Stimulated activated memory B cell treated with anti-CD40 and anti-IgM and Interleukin-4, amounts not matched to agents 10 μg/mL and 1 μg/mL and 100 μg/mL, for 72 hours (primary cell): ENCODE measurements around the gene DYNLT4.

ENCODE experiments used
- ATAC-seq: fragments of 150-1000 bp; cut with Tn5 transposase; 2 replicates; pipeline ENCODE4 v1.10.0; 2021
- H3K27ac Mint-ChIP-seq: one replicate; pipeline ENCODE4 v1.8.0; 2022; ENCODE audit warnings: mild to moderate bottlenecking, mixed read lengths
- H3K27me3 Mint-ChIP-seq: one replicate; pipeline ENCODE4 v1.8.0; 2022; ENCODE audit warnings: mixed read lengths
- H3K36me3 Mint-ChIP-seq: one replicate; pipeline ENCODE4 v1.8.0; 2022; ENCODE audit warnings: mixed read lengths
- H3K4me1 Mint-ChIP-seq: one replicate; pipeline ENCODE4 v1.8.0; 2022; ENCODE audit warnings: mixed read lengths
- H3K4me3 Mint-ChIP-seq: one replicate; pipeline ENCODE4 v1.8.0; 2022; ENCODE audit warnings: mild to moderate bottlenecking, moderate library complexity, mixed read lengths
- H3K9me3 Mint-ChIP-seq: one replicate; pipeline ENCODE4 v1.8.0; 2022; ENCODE audit warnings: mixed read lengths

The DYNLT4 gene

DNA sequence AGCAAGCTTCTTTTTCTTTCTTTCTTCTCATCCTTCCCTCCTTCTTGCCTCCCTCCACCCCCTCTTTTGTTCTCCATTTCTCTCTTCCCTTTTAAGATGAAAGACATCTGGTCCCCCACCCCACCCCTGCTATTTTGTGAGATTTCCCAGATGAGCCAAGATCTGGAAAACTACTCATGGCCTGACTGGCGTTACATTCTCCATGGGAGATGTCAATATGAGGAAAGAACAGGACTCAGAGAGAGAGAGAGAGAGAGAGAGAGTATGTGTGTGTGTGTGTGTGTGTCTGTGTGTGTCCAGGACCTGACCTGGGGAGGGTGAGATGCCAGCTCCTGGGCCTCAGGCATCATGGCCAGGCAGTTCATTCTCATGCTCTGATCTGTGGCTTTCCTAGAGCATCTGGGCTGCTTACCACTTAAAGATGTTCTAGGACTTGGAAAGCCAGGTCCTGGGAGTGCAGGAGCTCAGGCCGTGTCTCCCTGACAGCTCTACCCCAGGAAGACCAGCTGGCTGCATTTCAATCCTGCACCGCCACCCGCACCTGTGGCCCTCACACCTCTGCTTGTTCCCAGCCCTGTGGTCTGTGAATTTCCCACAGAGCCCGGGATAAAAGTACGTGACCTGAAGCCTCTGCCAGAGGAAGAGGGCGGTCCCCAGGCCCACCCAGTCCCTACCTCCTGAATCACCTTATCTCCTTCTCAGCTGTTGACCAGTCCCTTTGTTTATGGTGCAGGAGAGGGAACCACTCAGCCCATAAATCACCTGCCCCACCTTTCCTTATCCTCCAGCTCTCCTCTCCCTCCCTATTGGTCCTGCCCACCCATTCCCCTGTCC is 16.0 kb downstream of the DYNLT4 start:
- no peaks in the 10 kb centered on the region for H3K27me3 Mint-ChIP-seq
- peaks cover 13% of the 10 kb centered on the region for H3K4me1 Mint-ChIP-seq
- no peak for ATAC-seq
- no peak overlapping the region for H3K4me3 Mint-ChIP-seq
- no peaks in the 10 kb centered on the region for H3K9me3 Mint-ChIP-seq
- H3K36me3 Mint-ChIP-seq, result no peaks in the 10 kb centered on the region
- peak overlapping the region; percentile 50 for H3K27ac Mint-ChIP-seq

DNA sequence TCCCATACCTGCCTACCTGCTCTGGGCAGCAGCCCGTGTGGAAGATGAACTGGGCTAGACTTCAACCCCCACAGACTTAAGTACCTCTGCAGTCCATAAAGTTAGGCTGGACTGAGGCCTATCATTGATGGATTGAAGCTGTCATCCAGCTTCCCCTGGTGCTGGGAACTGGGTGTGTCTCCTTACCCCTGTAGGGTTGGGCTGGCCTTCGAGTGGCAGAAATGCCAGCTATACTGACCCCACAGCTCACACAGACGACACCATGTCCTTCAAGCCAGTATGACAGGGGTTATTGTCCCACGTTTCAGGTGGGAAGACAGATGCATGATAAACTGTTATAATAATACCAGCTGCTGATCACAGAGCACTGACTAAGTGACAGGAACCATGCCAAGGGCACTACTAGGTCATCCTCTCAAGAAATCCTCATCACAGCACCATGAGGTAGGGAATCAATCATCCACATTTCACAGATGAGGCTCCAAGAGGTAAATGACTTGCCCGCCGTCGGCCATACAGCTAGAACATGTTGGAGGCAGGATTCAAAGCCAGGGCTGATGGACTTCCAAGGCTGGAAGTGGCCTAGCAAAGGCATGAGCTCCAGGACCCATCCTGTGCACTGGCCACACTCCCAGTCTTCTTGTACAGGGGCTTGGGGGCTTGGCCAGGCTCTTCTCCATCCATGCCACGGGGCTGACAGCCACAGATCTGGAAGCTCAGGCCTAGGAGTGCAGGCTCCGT is 18.9 kb downstream of the DYNLT4 start, which contains the start of gene BEST4:
BEST4 (minus strand) TSS at position 51 of the 741 bp plus-strand sequence. CDS start 465 bp downstream, outside the sequence.
- Mint-ChIP-seq H3K27ac (peak within 1 kb of the TSS; percentile 79), H3K4me3 (no peak within 1 kb of the TSS)

DNA sequence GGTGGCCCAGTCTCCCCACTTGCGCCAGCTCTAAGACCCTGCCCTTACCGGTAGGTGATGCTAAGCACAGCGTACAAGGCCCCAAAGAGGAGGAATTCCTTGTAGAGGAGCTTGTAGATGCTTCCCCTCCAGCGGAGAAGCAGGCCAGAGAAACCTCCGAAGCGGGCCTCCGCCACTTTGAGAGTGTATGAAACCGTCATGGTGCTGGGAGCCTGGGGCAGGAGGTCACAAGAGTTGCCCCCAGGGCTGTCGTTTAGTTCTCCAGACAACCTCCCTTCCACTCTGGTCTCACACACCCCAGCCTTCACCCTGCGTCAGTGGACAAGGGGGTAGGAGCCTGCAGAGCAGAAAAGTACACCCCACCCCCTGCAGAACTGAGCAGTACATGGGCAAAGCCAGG is 19.6 kb downstream of the DYNLT4 start:
- H3K27ac Mint-ChIP-seq, result peak overlapping the region; percentile 79
- no peak for ATAC-seq
- H3K27me3 Mint-ChIP-seq, result no peaks in the 10 kb centered on the region
- H3K4me3 Mint-ChIP-seq, result no peak overlapping the region
- H3K4me1 Mint-ChIP-seq, result peaks cover 35% of the 10 kb centered on the region
- no peaks in the 10 kb centered on the region for H3K36me3 Mint-ChIP-seq
- H3K9me3 Mint-ChIP-seq, result no peaks in the 10 kb centered on the region

More for the DNA sequence above, 18.9 kb downstream of the DYNLT4 start, which contains the start of gene BEST4:
- no peaks in the 10 kb centered on the region for H3K36me3 Mint-ChIP-seq
- H3K4me1 Mint-ChIP-seq, result peaks cover 32% of the 10 kb centered on the region
- H3K9me3 Mint-ChIP-seq, result no peaks in the 10 kb centered on the region
- H3K27me3 Mint-ChIP-seq, result no peaks in the 10 kb centered on the region
- ATAC-seq, result no peak

DNA sequence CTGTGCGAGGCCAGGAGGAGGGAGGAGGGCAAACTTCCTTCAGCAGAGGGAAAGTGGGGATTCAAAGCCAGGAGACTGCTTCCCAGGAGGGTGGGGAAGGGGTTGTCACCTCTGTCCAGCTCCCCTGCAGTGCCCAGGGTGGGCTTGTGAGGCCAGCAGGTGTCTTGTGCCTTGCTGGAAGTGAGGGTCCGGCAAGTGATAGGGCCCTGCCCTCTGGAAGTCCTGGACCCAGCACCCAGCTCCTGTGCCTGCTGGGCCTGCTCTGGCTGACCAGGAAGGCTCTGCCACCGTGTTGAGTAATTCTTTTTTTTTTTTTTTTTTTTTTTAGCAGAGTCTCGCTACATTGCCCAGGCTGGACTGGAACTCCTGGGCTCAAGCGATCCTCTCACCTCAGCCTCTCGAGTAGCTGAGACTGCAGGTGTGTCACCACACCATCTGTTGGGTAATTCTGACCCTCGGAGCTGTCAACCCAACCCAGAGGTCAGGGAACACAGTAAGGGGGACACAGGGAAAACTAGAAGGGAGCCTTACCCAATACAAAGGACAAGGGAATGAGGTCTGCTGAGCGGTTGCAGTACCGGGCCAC is 20.2 kb downstream of the DYNLT4 start:
- Mint-ChIP-seq H3K36me3 (no peaks in the 10 kb centered on the region), H3K27ac (peak overlapping the region; percentile 79), H3K4me3 (no peak overlapping the region), H3K9me3 (no peaks in the 10 kb centered on the region), H3K27me3 (no peaks in the 10 kb centered on the region), H3K4me1 (peaks cover 35% of the 10 kb centered on the region)
- no peak for ATAC-seq

DNA sequence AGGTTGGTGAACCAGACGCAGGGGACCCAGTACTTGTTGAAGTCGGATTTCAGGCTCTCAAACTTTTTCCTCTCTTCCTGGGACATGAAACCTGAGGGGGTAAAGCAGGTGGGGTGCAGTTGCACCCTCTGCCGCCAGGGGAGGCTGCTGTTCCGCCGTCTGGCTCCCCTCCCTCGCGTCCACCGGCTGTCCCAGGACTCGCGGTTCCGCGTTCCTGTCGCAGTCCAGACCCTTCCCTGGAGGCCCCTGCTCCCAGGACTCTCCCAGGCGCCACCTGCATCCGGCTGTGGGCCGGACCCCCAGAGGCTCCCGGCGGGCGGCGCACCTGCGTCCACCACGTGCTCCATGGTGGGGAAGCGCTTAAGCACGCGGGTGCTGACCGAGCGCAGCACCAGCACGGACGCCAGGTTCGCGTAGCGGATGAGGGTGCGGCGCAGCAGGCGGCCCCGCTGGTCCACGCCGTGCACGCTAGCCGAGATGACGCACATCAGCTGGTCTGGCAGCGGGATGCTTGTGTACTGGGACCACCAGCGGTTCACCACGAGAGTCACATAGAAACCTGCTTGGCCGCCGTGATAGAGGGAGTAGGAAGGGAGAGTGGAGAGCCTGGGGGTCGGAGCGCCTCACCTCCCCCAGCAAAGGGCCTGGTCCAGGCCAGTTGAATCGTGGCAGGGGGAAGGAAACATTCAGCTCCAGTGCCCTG is 20.9 kb downstream of the DYNLT4 start:
- no peaks in the 10 kb centered on the region for H3K27me3 Mint-ChIP-seq
- H3K4me3 Mint-ChIP-seq, result peak overlapping the region; percentile 68
- H3K9me3 Mint-ChIP-seq, result no peaks in the 10 kb centered on the region
- H3K27ac Mint-ChIP-seq, result peak overlapping the region; percentile 79
- peak; percentile 84 for ATAC-seq
- peaks cover 6% of the 10 kb centered on the region for H3K36me3 Mint-ChIP-seq
- peaks cover 38% of the 10 kb centered on the region for H3K4me1 Mint-ChIP-seq

DNA sequence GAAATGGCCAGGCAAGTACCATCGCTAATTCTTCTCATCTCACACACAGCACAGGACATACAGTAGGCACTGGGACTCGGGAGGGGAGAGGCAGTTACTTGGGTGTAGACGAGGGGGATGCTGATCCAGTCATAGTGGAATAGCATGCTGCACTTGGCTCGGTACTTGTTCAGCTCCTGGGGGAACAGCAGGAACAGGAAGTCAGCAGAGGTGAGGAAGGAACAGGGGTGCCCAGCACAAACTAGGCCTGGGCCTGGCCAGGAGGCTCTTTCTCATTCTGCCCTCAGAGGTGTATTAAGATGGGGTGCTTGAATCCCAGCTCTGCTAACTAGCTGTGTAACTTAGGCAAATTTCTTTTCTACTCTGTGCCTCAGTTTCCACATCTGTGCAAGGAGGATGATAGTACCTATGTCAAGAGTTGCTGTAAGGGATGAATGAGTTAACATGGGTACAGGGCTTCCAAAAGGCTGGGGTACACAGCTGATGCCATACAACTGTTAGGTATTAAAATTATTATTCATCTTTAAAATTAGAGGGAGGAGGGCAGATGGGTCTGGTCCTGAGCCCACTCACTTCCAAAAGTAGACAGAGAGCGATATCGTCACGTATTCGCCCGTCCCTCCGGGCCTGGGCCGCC is 21.5 kb downstream of the DYNLT4 start:
- Mint-ChIP-seq H3K27me3 (no peaks in the 10 kb centered on the region), H3K9me3 (no peaks in the 10 kb centered on the region)

DNA sequence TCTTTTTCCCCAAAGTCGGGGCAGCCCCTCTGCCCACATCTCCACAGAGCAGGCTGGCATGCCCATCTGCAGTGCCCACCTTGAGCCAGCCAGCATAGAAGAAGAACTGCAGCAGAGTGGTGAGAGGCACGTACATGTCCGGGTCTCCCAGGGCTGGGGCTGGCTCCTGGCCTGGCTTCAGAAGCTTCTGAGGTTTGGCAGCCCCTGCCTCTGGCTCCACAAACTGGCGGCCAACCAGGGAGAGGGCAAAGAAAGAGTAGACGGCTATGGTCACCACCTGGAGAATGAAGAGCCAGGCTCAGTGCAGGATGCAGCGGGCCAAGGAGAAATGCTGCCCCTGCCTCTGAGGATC is 22.1 kb downstream of the DYNLT4 start:
- Mint-ChIP-seq H3K4me3 (peak overlapping the region; percentile 69), H3K4me1 (peaks cover 47% of the 10 kb centered on the region), H3K27me3 (no peaks in the 10 kb centered on the region), H3K36me3 (peaks cover 19% of the 10 kb centered on the region), H3K9me3 (no peaks in the 10 kb centered on the region), H3K27ac (peak overlapping the region; percentile 79)
- no peak for ATAC-seq

More for the DNA sequence above, 21.5 kb downstream of the DYNLT4 start:
- ATAC-seq, result no peak
- H3K36me3 Mint-ChIP-seq, result peaks cover 13% of the 10 kb centered on the region
- H3K27ac Mint-ChIP-seq, result peak overlapping the region; percentile 79
- H3K4me1 Mint-ChIP-seq, result peaks cover 43% of the 10 kb centered on the region
- H3K4me3 Mint-ChIP-seq, result peak overlapping the region; percentile 68

DNA sequence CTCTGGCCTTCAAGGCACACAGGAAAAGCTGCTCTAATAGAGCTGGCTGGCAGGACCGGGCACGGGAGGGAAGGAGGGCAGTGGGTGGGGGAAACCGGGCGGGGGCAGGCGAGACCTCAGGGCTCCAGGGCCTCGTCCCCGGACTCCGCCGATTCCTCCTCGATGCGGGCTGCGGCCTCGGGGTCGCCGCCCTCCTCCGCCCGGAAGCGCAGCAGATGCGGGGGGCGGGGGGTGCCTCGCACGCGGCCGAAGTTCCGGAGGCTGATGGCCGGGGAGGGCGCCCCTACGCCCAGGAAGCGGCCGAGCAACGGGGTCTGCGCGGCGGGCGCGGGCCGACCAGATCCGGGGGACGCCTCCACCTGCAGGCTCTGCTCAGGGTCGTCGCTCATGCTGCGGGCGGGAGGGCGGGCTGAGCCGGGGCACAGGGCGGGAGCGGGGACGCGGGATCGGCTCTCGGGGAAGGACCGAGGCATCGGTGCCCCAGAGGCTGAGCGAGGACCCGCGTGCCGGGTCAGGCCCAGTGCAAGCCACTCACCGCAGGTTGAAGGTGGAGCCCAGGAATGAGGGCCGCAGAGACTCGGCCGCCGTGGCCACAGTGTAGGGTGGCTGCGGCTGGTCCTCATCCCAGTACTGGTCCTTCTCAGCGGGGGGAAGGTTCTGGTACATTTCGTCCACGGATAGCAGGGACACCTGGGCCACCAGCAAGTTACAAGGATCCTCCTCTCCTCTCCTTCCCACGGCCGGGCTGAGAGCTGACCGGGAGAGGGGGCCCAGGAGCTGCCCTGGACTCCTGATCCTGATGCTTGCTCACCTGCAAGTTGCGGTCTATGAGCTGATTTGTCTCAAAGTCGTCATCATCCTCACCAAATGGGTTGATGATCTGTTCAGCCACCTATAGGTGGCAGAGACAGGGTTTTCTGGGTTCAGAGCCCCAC is 22.8 kb downstream of the DYNLT4 start:
- Mint-ChIP-seq H3K27me3 (no peaks in the 10 kb centered on the region), H3K4me1 (peaks cover 47% of the 10 kb centered on the region), H3K9me3 (no peaks in the 10 kb centered on the region), H3K4me3 (peak overlapping the region; percentile 69), H3K27ac (peak overlapping the region; percentile 79), H3K36me3 (peaks cover 25% of the 10 kb centered on the region)
- peak; percentile 35 for ATAC-seq

DNA sequence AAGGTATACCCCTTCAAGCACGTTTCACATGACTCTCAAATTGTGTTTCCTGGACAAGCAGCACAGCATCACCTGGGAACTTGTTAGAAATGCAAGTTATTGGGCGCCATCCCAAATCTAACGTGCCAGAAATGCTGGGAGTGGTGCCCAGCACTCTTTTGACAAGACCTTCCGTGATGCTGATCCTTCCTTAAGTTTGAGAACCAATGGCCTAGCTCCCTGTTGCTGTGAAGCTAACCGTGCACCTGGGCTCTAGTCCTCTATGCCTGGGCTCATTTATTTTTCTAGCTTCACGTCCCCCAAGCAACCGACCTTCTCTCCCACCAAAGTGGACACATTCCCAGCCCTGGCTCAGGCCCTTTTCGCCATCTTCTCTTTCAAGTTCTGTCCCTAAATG is 23.5 kb downstream of the DYNLT4 start:
- peak overlapping the region; percentile 67 for H3K27ac Mint-ChIP-seq
- no peaks in the 10 kb centered on the region for H3K9me3 Mint-ChIP-seq
- ATAC-seq, result no peak
- H3K4me1 Mint-ChIP-seq, result peaks cover 51% of the 10 kb centered on the region
- H3K4me3 Mint-ChIP-seq, result peak overlapping the region; percentile 66
- peaks cover 32% of the 10 kb centered on the region for H3K36me3 Mint-ChIP-seq
- no peaks in the 10 kb centered on the region for H3K27me3 Mint-ChIP-seq

DNA sequence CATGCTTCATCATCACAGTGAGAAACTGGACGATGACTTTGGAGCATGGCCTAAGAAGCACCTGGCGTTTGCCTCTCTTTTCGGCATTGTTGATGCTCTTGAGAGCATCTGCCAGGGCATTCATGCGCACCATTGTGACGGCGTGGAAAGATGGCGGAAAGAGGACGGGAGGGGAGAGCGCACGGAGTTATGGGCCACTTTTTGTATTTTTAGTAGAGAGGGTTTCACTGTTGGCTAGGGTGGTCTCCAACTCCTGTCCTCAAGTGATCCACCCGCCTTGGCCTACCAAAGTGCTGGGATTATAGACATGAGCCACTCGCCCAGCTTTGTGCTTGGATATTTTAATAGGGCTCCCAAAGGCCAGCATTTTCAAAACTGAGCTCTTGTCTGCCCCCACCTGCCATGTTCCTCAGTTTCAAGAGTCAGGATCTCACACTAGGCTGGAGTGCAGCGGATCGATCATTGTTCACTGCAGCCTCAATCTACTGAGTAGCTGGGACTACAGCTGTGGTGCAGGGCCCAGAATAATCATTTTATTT is 26.5 kb downstream of the DYNLT4 start:
- Mint-ChIP-seq H3K27me3 (no peaks in the 10 kb centered on the region), H3K4me1 (peaks cover 67% of the 10 kb centered on the region), H3K36me3 (peaks cover 61% of the 10 kb centered on the region), H3K27ac (no peak overlapping the region), H3K4me3 (no peak overlapping the region), H3K9me3 (no peaks in the 10 kb centered on the region)
- ATAC-seq, result no peak

DNA sequence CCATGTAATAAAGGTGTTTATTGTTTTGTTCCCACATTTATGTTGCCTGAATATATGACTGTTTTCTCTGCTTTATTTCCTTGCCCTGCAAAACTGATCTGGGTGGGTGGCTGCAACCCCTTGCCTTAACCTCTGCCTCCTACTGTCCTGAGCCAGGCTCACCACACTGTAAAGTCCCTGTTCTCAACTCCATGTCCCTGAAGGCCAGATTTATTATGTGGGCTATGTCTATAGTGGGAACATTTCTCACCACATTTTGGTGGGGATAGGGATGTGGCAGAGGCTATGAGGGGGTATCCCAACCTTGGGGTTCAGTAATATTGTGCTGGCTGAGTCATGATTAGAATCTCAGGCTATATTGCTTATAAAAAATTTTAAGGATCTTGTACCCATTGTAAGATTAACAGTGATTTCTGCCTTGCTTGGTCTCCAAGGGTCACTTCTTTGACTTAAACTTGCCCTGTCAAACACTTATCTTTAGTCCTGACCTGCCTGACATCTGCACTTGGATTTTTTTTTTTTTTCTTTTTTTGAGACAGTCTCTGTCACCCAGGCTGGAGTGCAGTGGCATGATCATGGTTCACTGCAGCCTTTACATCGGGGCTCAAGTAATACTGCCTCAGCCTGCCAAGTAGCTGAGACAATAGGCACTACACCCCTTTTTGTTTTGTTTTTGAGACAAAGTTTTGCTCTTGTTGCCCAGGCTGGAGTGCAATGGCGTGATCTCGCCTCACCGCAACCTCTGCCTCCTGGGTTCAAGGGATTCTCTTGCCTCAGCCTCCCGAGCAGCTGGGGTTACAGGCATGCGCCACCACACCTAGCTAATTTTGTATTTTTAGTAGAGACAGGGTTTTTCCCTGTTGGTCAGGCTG is 28.2 kb downstream of the DYNLT4 start:
- Mint-ChIP-seq H3K36me3 (peaks cover 61% of the 10 kb centered on the region), H3K27me3 (no peaks in the 10 kb centered on the region), H3K4me3 (peak overlapping the region; percentile 24), H3K27ac (no peak overlapping the region), H3K9me3 (no peaks in the 10 kb centered on the region), H3K4me1 (peaks cover 61% of the 10 kb centered on the region)
- no peak for ATAC-seq

DNA sequence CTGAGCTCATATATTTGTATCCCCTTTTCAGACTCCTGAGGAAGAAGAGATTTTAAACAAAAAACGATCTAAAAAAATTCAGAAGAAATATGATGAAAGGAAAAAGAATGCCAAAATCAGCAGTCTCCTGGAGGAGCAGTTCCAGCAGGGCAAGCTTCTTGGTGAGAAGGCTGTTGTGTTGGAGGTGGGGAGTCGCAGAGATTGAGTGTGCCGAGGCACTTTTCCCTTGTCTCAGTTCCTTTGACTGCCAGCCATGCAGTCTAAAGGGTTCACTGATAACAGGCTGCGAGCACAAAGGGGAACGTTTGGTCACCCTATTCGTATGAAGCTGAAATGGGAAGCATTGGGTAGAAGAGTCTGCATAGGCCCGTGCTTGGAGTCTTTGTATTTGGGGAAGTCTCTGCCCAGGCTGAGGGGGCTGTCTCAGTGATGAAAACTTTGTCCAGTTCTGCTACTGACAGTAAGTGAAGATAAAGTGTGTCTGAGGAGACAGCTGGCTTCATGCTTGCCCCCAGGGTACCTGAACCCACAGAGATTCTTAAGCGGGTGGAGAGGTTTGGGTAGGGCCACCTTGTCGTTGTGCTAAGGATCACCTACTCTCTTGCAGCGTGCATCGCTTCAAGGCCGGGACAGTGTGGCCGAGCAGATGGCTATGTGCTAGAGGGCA is 29.0 kb downstream of the DYNLT4 start:
- H3K9me3 Mint-ChIP-seq, result no peaks in the 10 kb centered on the region
- no peak for ATAC-seq
- peak overlapping the region; percentile 93 for H3K4me3 Mint-ChIP-seq

More for the DNA sequence above, 29.0 kb downstream of the DYNLT4 start:
- peaks cover 61% of the 10 kb centered on the region for H3K36me3 Mint-ChIP-seq
- peaks cover 53% of the 10 kb centered on the region for H3K4me1 Mint-ChIP-seq
- peak overlapping the region; percentile 96 for H3K27ac Mint-ChIP-seq
- no peaks in the 10 kb centered on the region for H3K27me3 Mint-ChIP-seq
